Keratinocyte (primary cell): ENCODE measurements around the gene FLT3. TPM values are rescaled to one million over a fixed set of nuclear protein-coding genes. Genes with fewer than 3 reads are reported as not detected.

Source experiments
- DNase-seq: peaks from one replicate; pipeline ENCODE4 v3.0.0-alpha.2; 2011; ENCODE audit warnings: low read depth, missing footprints, low spot score
- FAIRE-seq: peaks from 2 replicates; lab custom pipeline; 2011; peaks lifted over from hg19 to GRCh38; lab: Jason Lieb, UNC
- H2AFZ ChIP-seq: 2 replicates; pipeline ENCODE4 v1.6.0; 2012; ENCODE audit warnings: low read length, control low read depth, inconsistent platforms; ENCODE audit not compliant: control insufficient read depth
- H3K27ac ChIP-seq: 2 replicates; pipeline ENCODE4 v1.5.1; 2011; ENCODE audit warnings: low read length; ENCODE audit not compliant: control insufficient read depth, insufficient read depth
- H3K27me3 ChIP-seq: 3 replicates; pipeline ENCODE4 v1.6.0; 2011; ENCODE audit warnings: low read length; ENCODE audit not compliant: control insufficient read depth, insufficient read depth; ENCODE audit errors: extremely low read depth
- H3K36me3 ChIP-seq, 2 experiments: 2 replicates in 1 of 2; 3 replicates in 1 of 2; pipeline ENCODE4 v1.5.1; 2011; ENCODE audit warnings: low read length in 2 of 2, mild to moderate bottlenecking in 1 of 2; ENCODE audit not compliant: control insufficient read depth in 2 of 2, insufficient read depth in 2 of 2; ENCODE audit errors: extremely low read depth in 1 of 2
- H3K4me1 ChIP-seq: 3 replicates; pipeline ENCODE4 v1.5.1; 2011; ENCODE audit warnings: low read length; ENCODE audit not compliant: control insufficient read depth, insufficient read depth; ENCODE audit errors: extremely low read depth
- H3K4me2 ChIP-seq: 3 replicates; pipeline ENCODE4 v1.6.0; 2011; ENCODE audit warnings: low read depth, low read length; ENCODE audit not compliant: control insufficient read depth, insufficient read depth; ENCODE audit errors: extremely low read depth
- H3K4me3 ChIP-seq, 3 experiments: fragments of 200-600 bp in 1 of 3; sonication (generic) in 1 of 3; 2 replicates in 2 of 3; 3 replicates in 1 of 3; pipeline ENCODE4 v1.5.1; 2011 to 2016; ENCODE audit warnings: low read length in 3 of 3, mild to moderate bottlenecking in 3 of 3, control low read depth in 2 of 3, inconsistent platforms in 1 of 3, low read depth in 1 of 3, mixed read lengths in 1 of 3, mixed run types in 1 of 3, moderate library complexity in 1 of 3; ENCODE audit not compliant: control insufficient read depth in 2 of 3, insufficient read depth in 2 of 3; ENCODE audit errors: extremely low read depth in 1 of 3
- H3K79me2 ChIP-seq: 2 replicates; pipeline ENCODE4 v1.6.0; 2012; ENCODE audit warnings: low read length; ENCODE audit not compliant: control insufficient read depth, insufficient read depth
- H3K9ac ChIP-seq: 3 replicates; pipeline ENCODE4 v1.6.0; 2011; ENCODE audit warnings: low read length; ENCODE audit not compliant: control insufficient read depth, insufficient read depth; ENCODE audit errors: extremely low read depth
- H3K9me1 ChIP-seq: 3 replicates; pipeline ENCODE4 v1.6.0; 2011; ENCODE audit warnings: low read length; ENCODE audit not compliant: control insufficient read depth, insufficient read depth; ENCODE audit errors: extremely low read depth
- H3K9me3 ChIP-seq: 2 replicates; pipeline ENCODE4 v1.5.1; 2012; ENCODE audit warnings: low read depth, low read length; ENCODE audit not compliant: control insufficient read depth
- H4K20me1 ChIP-seq: 3 replicates; pipeline ENCODE4 v1.6.0; 2011; ENCODE audit warnings: low read length; ENCODE audit not compliant: control insufficient read depth, insufficient read depth; ENCODE audit errors: extremely low read depth
- EZH2 ChIP-seq: IDR thresholded peaks from one replicate; pipeline ENCODE4 v1.6.1; 2012; ENCODE audit warnings: inconsistent platforms, mild to moderate bottlenecking, low read length, moderate library complexity
- dilution Hi-C: fragments of 300-500 bp; cut with MboI; formaldehyde crosslinking; loops from one replicate; pipeline ENCODE4 v1.7.0; 2020; ENCODE audit warnings: low sequenced_read_pairs; ENCODE audit not compliant: extremely low pct_ligation_motif_present
- polyA plus RNA-seq, 5 experiments: library from polyadenylated mRNA; depleted of rRNA in 3 of 5; stranded (reverse) in 3 of 5; stranded (forward) in 1 of 5; unstranded in 1 of 5; fragments of >200 nt; gene quantifications; 1 replicate in 1 of 5; 2 replicates in 3 of 5; 3 replicates in 1 of 5; pipeline versions ENCODE4 v1.2.1 to v1.2.3, GENCODE V29; 2011 to 2012; ENCODE audit warnings: missing spikeins in 2 of 5, low read depth in 1 of 5, low replicate concordance in 1 of 5
- TF ChIP-seq, protein P1 (sequence below), 3 experiments: IDR thresholded peaks in 1 of 3; conservative IDR thresholded peaks in 1 of 3; optimal IDR thresholded peaks in 1 of 3; 2 replicates in 2 of 3; 3 replicates in 1 of 3; pipeline versions ENCODE3 to v1.5.1; 2011; ENCODE audit warnings: low read length in 3 of 3, mild to moderate bottlenecking in 3 of 3, moderate library complexity in 2 of 3, control low read depth in 1 of 3, inconsistent platforms in 1 of 3; ENCODE audit not compliant: insufficient read depth in 2 of 3; ENCODE audit errors: extremely low read depth in 1 of 3

The FLT3 gene
- polyA plus RNA-seq, 1 donor (not counting 4 experiments of a cell fraction or from before 2014, with no cell fraction given), result not detected

- DNase-seq (no peak), FAIRE-seq (no peak)
- dilution Hi-C loops, result no loop called here
- H3K9ac ChIP-seq, result no peak overlapping the region
- no peaks in the 10 kb centered on the region for H4K20me1 ChIP-seq
- H3K4me2 ChIP-seq, result no peak overlapping the region
- H3K9me1 ChIP-seq, result no peaks in the 10 kb centered on the region
- H3K27me3 ChIP-seq, result peaks cover 100% of the 10 kb centered on the region
- no peaks in the 10 kb centered on the region for H3K36me3 ChIP-seq
- no peak overlapping the region for H3K4me3 ChIP-seq
- peaks cover 2% of the 10 kb centered on the region for H3K4me1 ChIP-seq
- TF ChIP-seq EZH2, result peak; percentile 72
- TF ChIP-seq, protein P1, sequence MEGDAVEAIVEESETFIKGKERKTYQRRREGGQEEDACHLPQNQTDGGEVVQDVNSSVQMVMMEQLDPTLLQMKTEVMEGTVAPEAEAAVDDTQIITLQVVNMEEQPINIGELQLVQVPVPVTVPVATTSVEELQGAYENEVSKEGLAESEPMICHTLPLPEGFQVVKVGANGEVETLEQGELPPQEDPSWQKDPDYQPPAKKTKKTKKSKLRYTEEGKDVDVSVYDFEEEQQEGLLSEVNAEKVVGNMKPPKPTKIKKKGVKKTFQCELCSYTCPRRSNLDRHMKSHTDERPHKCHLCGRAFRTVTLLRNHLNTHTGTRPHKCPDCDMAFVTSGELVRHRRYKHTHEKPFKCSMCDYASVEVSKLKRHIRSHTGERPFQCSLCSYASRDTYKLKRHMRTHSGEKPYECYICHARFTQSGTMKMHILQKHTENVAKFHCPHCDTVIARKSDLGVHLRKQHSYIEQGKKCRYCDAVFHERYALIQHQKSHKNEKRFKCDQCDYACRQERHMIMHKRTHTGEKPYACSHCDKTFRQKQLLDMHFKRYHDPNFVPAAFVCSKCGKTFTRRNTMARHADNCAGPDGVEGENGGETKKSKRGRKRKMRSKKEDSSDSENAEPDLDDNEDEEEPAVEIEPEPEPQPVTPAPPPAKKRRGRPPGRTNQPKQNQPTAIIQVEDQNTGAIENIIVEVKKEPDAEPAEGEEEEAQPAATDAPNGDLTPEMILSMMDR (optimal IDR thresholded peaks at IDR 0.05 in 1 of 3, IDR thresholded peaks at IDR 0.05 in 1 of 3, conservative IDR thresholded peaks at IDR 0.05 in 1 of 3; ENCODE audit: extremely low read depth in 1 of 3, insufficient read depth in 2 of 3, low read length in 3 of 3), result no peak
- H3K9me3 ChIP-seq, result no peaks in the 10 kb centered on the region
- H3K79me2 ChIP-seq, result no peaks in the 10 kb centered on the region
- no peak overlapping the region for H3K27ac ChIP-seq
- no peak overlapping the region for H2AFZ ChIP-seq
These were observed 122.7 kb downstream of the FLT3 start for GRCh38 chr13:27977476-27978300.

DNA sequence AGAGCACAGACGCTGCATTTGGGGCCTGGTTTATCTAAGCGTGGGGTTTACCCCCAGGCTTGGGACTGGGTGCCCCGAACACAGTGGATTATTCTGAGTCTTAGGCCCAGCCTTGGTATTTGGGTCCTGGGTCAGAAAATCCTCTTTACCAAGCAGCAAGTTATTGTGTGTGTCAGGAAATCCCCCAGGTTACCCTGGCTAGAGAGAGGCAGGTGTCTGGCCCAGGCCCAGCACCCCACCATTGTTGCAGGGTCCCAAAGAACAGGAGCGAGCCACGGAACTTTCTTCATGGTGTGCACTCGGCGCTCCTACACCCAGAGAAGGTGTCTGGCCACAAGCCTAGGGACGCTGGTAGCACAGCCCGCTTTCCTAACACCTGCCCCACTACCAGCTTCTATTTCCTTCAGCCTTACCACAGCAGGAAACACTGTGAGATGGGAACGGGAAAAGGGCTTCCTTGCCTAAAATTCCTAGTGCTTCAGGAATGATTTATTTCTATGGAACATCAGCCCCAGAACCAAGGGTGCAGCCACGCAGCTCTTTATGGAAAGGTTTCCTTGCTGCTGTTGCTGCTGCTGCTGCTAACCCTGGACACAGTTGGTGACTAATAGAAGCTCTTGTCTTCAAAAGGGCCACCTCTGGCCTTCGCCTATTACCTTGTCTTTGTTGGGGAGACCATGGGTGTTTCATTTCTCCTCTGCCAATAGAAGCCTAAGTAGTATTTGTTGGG lies 123.8 kb downstream of the FLT3 start:
- H3K36me3 ChIP-seq, result no peaks in the 10 kb centered on the region
- no peak for TF ChIP-seq EZH2
- TF ChIP-seq, protein P1 (optimal IDR thresholded peaks at IDR 0.05 in 1 of 3, IDR thresholded peaks at IDR 0.05 in 1 of 3, conservative IDR thresholded peaks at IDR 0.05 in 1 of 3; ENCODE audit: extremely low read depth in 1 of 3, insufficient read depth in 2 of 3, low read length in 3 of 3), result no peak
- FAIRE-seq, result no peak

More for the DNA sequence above, 123.8 kb downstream of the FLT3 start:
- H4K20me1 ChIP-seq, result no peaks in the 10 kb centered on the region
- peaks cover 100% of the 10 kb centered on the region for H3K27me3 ChIP-seq
- no peak overlapping the region for H3K4me3 ChIP-seq
- no peak for DNase-seq
- H3K4me1 ChIP-seq, result peaks cover 2% of the 10 kb centered on the region
- H3K9me3 ChIP-seq, result no peaks in the 10 kb centered on the region
- no peak overlapping the region for H3K4me2 ChIP-seq
- no peaks in the 10 kb centered on the region for H3K79me2 ChIP-seq
- H2AFZ ChIP-seq, result no peak overlapping the region
- no peak overlapping the region for H3K27ac ChIP-seq
- dilution Hi-C loops, result no loop called here
- H3K9me1 ChIP-seq, result no peaks in the 10 kb centered on the region
- no peak overlapping the region for H3K9ac ChIP-seq
